Bronchial epithelial cell (primary cell): ENCODE data around the gene SPINDOC. TPM values are rescaled to one million over a fixed set of nuclear protein-coding genes. Genes with fewer than 3 reads are reported as not detected.

Experiments used
- DNase-seq: peaks from one replicate; pipeline ENCODE4 v3.0.0-alpha.2; 2010; ENCODE audit warnings: low read depth
- FAIRE-seq: peaks from 2 replicates; lab custom pipeline; 2011; peaks lifted over from hg19 to GRCh38; lab: Jason Lieb, UNC
- H3K27me3 ChIP-seq: 2 replicates; pipeline ENCODE4 v1.5.1; 2011; ENCODE audit warnings: low read length; ENCODE audit not compliant: control insufficient read depth, insufficient read depth
- H3K36me3 ChIP-seq: 2 replicates; pipeline ENCODE4 v1.5.1; 2011; ENCODE audit warnings: low read length; ENCODE audit not compliant: control insufficient read depth, insufficient read depth
- H3K4me3 ChIP-seq: 2 replicates; pipeline ENCODE4 v1.5.1; 2011; ENCODE audit warnings: mild to moderate bottlenecking, low read depth, low read length, control low read depth
- CTCF ChIP-seq: IDR thresholded peaks from 2 replicates; pipeline ENCODE4 v1.5.1; 2011; ENCODE audit warnings: mild to moderate bottlenecking, moderate library complexity, low read length, control low read depth, inconsistent platforms; ENCODE audit not compliant: insufficient read depth, severe bottlenecking
- total RNA-seq: library from RNA; depleted of rRNA; stranded (reverse); fragments of >200 nt; gene quantifications from 2 replicates; pipeline ENCODE4 v1.2.1, GENCODE V29; 2014

The SPINDOC gene
- total RNA-seq, 1 donor from 2014 or later, result 3.4 TPM

GRCh38 chr11:63840356-63841060, 27.3 kb downstream of the SPINDOC start:
- no peak for TF ChIP-seq CTCF
- no peaks in the 10 kb centered on the region for H3K27me3 ChIP-seq
- DNase-seq, result peak; percentile 39
- H3K36me3 ChIP-seq, result no peaks in the 10 kb centered on the region
- FAIRE-seq, result no peak
- H3K4me3 ChIP-seq, result peak overlapping the region; percentile 77

- DNase-seq (peak; percentile 69), FAIRE-seq (no peak)
- TF ChIP-seq CTCF, result no peak
- H3K4me3 ChIP-seq, result peak overlapping the region; percentile 77
- no peaks in the 10 kb centered on the region for H3K36me3 ChIP-seq
- H3K27me3 ChIP-seq, result no peaks in the 10 kb centered on the region
These were observed 28.3 kb downstream of the SPINDOC start for GRCh38 chr11:63841554-63841953.

- no peaks in the 10 kb centered on the region for H3K36me3 ChIP-seq
- DNase-seq (no peak), FAIRE-seq (no peak)
- TF ChIP-seq CTCF, result no peak
- no peaks in the 10 kb centered on the region for H3K27me3 ChIP-seq
- H3K4me3 ChIP-seq, result no peak overlapping the region
These were observed 29.8 kb downstream of the SPINDOC start for GRCh38 chr11:63843041-63843440.

- no peak for DNase-seq
- FAIRE-seq, result no peak
- Histone ChIP-seq H3K4me3 (no peak overlapping the region), H3K27me3 (no peaks in the 10 kb centered on the region), H3K36me3 (no peaks in the 10 kb centered on the region)
- TF ChIP-seq CTCF, result no peak
These were observed 31.6 kb downstream of the SPINDOC start for GRCh38 chr11:63844836-63845235.

GRCh38 chr11:63845303-63845702, 32.0 kb downstream of the SPINDOC start:
- H3K27me3 ChIP-seq, result no peaks in the 10 kb centered on the region
- no peak for FAIRE-seq
- no peak for TF ChIP-seq CTCF
- no peak overlapping the region for H3K4me3 ChIP-seq
- H3K36me3 ChIP-seq, result no peaks in the 10 kb centered on the region
- DNase-seq, result peak; percentile 90

GRCh38 chr11:63845911-63846310, 32.7 kb downstream of the SPINDOC start:
- no peaks in the 10 kb centered on the region for H3K36me3 ChIP-seq
- FAIRE-seq, result no peak
- no peak for TF ChIP-seq CTCF
- no peaks in the 10 kb centered on the region for H3K27me3 ChIP-seq
- no peak for DNase-seq
- H3K4me3 ChIP-seq, result no peak overlapping the region
